Measurements from ENCODE around the gene RBP7. TPM values are rescaled to one million over a fixed set of nuclear protein-coding genes. Genes with fewer than 3 reads are reported as not detected.

Gene RBP7
- total and polyA plus RNA-seq, 2 of the 4 experiments (the other 2 are of a cell fraction), result 0.17 TPM; not detected in 1

- no peak overlapping the region for H2BK120ac ChIP-seq (ENCODE audit: low read depth, low read length)
- H3K4ac ChIP-seq (ENCODE audit: low read depth, low read length), result no peak overlapping the region
- H3K79me1 ChIP-seq (ENCODE audit: low read depth in 1 of 2, low read length in 2 of 2), result no peaks in the 10 kb centered on the region
- H3K4me2 ChIP-seq (ENCODE audit: low read depth, low read length), result no peak overlapping the region
- no peak overlapping the region for H2AFZ ChIP-seq (replicated peaks; ENCODE audit: low read length, poor library complexity)
- H3K18ac ChIP-seq (ENCODE audit: low read depth, low read length), result no peak overlapping the region
- H4K5ac ChIP-seq (ENCODE audit: low read depth, low read length), result no peak overlapping the region
- no peak overlapping the region for H3K27ac ChIP-seq (ENCODE audit: insufficient read depth, low read length)
- no peak overlapping the region for H3K23ac ChIP-seq (ENCODE audit: low read depth, low read length)
- DNase-seq (no peak), ATAC-seq (ENCODE audit: low read depth) (no peak)
- no peaks in the 10 kb centered on the region for H3K36me3 ChIP-seq (ENCODE audit: control insufficient read depth, insufficient read depth, low read length)
- 86% methylated on average over 6 of the region's 7 CpGs; no CpG with 5 or more reads in 1 of the 2 experiments for WGBS, 2 experiments (ENCODE audit: extremely low coverage in 2 of 2, insufficient read length in 1 of 2)
- no peak overlapping the region for H3K56ac ChIP-seq (ENCODE audit: extremely low read depth, insufficient read depth, low read length)
- no peak overlapping the region for H2BK20ac ChIP-seq (ENCODE audit: low read depth, low read length)
- in situ Hi-C loops (cut with MboI; ENCODE audit: low sequenced_read_pairs), result no loop called here
- intact Hi-C loops (cut with micrococcal nuclease), result no loop called here
- H4K8ac ChIP-seq (ENCODE audit: low read depth in 2 of 2, low read length in 2 of 2), result no peak overlapping the region
- no TSS peak for BruUV-seq (replicated peaks)
- POLR2A ChIA-PET (ENCODE audit: unreplicated experiment), result interaction anchor here (0.6 kb wide), 1 partner anchor 30 kb away, joined by 6 read pairs; no protein-coding TSS in a partner anchor
- H2AK9ac ChIP-seq (replicated peaks; ENCODE audit: low read depth, low read length, poor library complexity), result no peak overlapping the region
- TF ChIP-seq NFE2L2 (IDR thresholded peaks at IDR 0.05; ENCODE audit: low read depth, low read length) (no peak), MAZ (IDR thresholded peaks at IDR 0.05; ENCODE audit: borderline replicate concordance, low read depth, low read length) (no peak), CEBPB (IDR thresholded peaks at IDR 0.05; ENCODE audit: low read depth, low read length) (no peak), MAFK (IDR thresholded peaks at IDR 0.05; ENCODE audit: low read depth, low read length) (no peak), CHD1 (IDR thresholded peaks at IDR 0.05; ENCODE audit: low read depth, low read length) (no peak), BHLHE40 (IDR thresholded peaks at IDR 0.05; ENCODE audit: low read depth, low read length) (no peak), SMC3 (IDR thresholded peaks at IDR 0.05; ENCODE audit: low read depth, low read length) (no peak), RCOR1 (IDR thresholded peaks at IDR 0.05; ENCODE audit: insufficient replicate concordance, low read length) (no peak), RFX5 (IDR thresholded peaks at IDR 0.05; ENCODE audit: low read depth, low read length) (no peak)
- TF ChIP-seq, protein P1, sequence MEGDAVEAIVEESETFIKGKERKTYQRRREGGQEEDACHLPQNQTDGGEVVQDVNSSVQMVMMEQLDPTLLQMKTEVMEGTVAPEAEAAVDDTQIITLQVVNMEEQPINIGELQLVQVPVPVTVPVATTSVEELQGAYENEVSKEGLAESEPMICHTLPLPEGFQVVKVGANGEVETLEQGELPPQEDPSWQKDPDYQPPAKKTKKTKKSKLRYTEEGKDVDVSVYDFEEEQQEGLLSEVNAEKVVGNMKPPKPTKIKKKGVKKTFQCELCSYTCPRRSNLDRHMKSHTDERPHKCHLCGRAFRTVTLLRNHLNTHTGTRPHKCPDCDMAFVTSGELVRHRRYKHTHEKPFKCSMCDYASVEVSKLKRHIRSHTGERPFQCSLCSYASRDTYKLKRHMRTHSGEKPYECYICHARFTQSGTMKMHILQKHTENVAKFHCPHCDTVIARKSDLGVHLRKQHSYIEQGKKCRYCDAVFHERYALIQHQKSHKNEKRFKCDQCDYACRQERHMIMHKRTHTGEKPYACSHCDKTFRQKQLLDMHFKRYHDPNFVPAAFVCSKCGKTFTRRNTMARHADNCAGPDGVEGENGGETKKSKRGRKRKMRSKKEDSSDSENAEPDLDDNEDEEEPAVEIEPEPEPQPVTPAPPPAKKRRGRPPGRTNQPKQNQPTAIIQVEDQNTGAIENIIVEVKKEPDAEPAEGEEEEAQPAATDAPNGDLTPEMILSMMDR (conservative IDR thresholded peaks at IDR 0.05; ENCODE audit: low read depth, low read length), result no peak
- H2BK5ac ChIP-seq (ENCODE audit: low read depth, low read length, poor library complexity, severe bottlenecking), result no peak overlapping the region
- no peaks in the 10 kb centered on the region for H3K9me1 ChIP-seq (ENCODE audit: insufficient read depth, low read length)
- H3K9me3 ChIP-seq (ENCODE audit: control insufficient read depth, insufficient read depth, low read length), result peaks cover under 1% of the 10 kb centered on the region
- CTCF ChIA-PET, result no interaction called here
- H3K27me3 ChIP-seq (ENCODE audit: control insufficient read depth, insufficient read depth, low read length), result peaks cover 24% of the 10 kb centered on the region
- dilution Hi-C loops (cut with HindIII; ENCODE audit: low sequenced_read_pairs, unreplicated experiment), result no loop called here
- no peak overlapping the region for H2BK15ac ChIP-seq (ENCODE audit: low read depth, low read length)
- H4K20me1 ChIP-seq (ENCODE audit: insufficient read depth, low read length), result no peaks in the 10 kb centered on the region
- H3K9ac ChIP-seq (ENCODE audit: low read depth, low read length), result no peak overlapping the region
- H3K4me3 ChIP-seq (ENCODE audit: insufficient read depth, low read depth, low read length), result no peak overlapping the region
- H4K91ac ChIP-seq (ENCODE audit: insufficient read depth, low read depth, low read length), result no peak overlapping the region
- H2AK5ac ChIP-seq (ENCODE audit: low read depth, low read length), result no peak overlapping the region
- no peaks in the 10 kb centered on the region for H3K4me1 ChIP-seq (ENCODE audit: control insufficient read depth, insufficient read depth, low read length)
- H3K14ac ChIP-seq (replicated peaks; ENCODE audit: low read depth, low read length), result no peak overlapping the region
Observed at GRCh38 chr1:9993561-9994075, 3.4 kb upstream of the RBP7 start.
